NCI-H1436 treated with DMSO at 0.1 percent for 48 hours (cell line): ENCODE results near the gene OR2H1.

Experiments used
- DNase-seq: peaks from one replicate; lab custom pipeline; 2025; lab: John Stamatoyannopoulos, UW

Gene OR2H1

DNA sequence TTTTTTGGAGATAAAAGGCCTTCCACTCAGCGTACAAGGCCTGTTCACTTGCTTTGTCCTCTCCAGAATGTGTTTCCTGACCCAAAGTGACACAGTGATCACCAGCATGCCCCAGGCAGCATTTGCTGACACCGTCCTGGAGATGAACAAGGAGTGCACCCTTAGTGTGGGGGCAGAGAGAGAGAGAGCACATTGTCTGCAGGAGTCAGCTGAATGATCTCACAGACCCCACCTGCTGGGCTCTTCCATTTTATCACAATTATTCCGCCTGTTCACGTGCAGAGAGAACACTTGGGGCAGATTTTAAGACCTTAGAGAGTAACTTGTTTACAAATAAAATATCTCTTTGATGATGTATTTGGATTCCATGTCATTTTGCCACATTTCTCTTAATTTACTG is 53.2 kb downstream of the OR2H1 start:
- DNase-seq = no peak

DNA sequence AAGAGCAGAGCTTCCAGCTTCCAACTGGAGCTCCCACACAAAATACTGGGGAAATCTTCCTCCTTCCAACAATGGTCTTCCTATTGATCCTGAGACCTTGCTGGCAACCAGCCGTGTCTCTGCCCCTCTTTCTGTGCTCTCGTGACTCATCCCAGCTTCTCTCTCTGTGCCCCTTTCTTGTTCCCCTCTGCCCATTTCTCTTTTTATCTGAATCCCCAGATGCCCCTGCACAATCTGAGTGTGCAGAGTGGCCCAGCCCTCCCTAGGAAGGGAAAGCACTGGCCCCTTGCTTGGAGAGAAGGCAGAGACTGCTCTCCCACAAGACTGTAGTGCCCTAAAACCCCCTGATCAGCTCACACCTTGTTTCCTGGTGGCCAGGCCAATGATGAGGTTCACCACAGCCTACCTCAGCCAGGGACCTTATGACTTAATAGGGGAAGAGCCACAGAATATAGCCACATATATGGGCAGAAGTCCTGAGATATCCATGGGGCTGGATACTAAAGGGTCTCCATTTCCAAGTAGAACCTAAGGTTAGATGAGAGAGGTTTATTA is 53.9 kb downstream of the OR2H1 start:
- no peak for DNase-seq
